G401.6 (cell line): Measurements from ENCODE around the gene TFR2.

Source experiments
- FAIRE-seq: peaks from 2 replicates; lab custom pipeline; 2012; peaks lifted over from hg19 to GRCh38; lab: Jason Lieb, UNC

The TFR2 gene

DNA sequence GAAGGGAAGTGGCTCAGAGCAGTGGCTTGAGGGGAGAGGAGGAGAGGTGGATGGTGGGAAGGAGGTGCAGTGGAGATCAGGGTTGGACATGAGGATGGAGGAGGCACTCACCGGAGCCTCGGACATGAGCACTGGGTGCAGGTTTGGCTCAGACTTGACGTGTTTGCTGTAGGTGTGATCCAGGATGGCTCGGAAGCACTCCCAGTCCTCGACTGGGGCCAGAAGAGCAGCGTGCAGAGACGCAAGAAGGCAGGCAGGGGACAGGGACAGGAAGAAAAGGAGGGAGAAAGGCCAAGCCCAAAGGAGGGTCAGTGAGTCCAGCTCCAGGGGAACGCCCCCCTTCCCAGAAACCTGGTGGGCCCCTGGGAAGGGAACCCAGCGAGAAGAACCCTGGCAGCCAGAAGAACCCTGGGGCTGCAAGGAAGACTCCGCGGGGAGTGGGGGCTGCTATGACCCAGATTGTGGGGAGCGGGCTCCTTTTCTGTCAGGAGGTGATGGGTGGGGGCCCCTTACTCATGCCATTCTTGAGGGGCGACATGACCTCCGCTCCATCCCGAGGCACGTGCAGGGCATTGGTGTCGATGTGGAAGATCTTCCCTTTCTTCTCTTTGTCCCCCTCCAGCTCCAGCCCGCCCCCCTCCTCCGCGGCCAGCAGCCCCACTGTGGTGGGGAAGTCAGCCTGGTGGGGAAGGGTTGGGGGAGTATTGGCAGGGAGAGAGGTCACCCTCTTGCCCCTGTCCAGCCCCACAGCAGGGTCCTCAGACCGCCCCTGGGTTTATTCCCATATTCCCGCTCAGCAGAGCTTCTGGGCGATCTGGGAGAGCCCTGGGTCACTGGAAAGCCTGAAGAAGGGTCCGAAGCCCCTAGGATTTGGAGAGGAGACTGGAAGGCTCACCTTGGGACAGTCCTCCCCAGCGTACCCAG lies 13.8 kb upstream of the TFR2 start:
- no peak for FAIRE-seq

DNA sequence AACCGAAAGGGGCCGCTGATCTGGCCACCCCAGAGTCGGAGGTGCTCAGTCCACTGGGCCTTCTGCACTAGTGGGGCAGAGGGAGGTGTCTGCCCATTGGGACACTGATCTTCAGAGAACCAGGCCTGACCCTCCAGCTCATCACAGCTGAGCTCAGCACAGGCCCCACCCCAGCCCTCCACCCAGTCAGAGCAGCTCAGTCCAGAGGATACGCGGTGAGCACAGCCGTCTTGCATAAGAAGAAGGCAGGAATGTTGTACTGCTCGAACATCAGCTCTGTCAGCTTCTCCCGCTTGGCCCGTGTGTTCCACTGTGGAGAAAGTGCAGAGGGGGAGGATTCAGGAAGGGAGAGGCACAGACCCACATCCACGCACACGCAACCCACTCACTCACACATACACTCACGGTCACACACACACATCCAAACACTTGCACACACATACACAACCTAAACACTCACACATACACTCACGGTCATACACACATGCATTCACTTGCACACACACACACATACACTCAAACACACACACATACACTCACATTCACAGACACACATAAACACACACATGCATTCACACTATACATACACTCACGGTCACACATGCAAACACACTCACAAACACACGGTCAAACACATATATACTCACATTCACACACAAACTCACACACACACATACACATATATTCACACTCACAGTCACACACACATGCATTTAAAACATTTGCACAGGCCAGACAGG lies 8.6 kb upstream of the TFR2 start:
- no peak for FAIRE-seq

DNA sequence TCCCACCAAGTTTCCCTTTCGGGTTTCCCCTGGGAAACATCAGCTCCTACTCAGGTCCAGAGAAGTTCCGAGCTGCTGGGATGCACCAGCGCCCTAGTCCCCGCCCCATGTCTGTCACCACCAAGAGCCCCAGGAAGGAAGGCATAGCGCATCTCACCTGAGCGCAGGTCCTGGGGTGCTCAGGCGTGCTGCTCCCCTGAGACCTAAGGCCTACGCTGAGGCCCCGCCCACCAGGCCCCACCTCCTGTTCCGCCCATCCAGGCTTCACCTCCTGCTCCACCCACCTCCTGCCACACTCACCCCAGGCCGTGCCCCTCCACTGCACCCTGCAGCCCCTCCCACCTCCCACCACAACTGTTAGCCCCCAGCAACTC lies 1.2 kb upstream of the TFR2 start:
- FAIRE-seq, result no peak

DNA sequence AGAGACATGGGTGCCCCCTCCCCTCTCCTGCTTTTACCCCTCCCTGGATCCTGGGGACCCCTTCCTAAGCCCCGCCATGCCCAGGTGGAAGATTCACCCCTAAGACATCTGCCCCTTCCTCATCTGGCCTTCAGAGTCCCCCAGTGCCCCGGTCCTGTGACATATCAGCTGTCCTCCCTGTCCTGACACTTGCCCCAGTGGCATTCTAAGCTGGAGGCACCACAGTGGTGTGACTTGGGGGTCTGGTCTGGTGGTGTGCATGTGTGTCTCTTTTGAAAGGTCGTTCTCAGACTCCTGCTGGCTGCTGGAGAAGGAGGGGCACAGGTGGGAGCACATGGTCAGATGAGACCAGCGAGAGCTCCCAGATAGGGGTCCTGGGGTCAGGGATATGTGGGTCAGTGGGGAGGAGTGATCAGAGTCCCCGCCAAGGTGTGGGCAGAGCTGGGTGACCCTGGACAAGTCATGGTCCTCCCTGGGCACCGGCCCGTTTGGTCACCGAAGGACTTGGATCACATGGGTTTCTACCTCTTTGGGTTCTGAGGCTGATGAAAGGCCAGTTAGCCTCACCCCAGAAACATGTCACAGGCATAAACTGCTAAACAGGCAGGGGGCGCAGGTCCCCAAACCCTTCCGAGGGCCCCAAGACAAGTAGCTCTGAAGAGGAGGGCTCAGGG lies 645 bp upstream of the TFR2 start:
- no peak for FAIRE-seq

DNA sequence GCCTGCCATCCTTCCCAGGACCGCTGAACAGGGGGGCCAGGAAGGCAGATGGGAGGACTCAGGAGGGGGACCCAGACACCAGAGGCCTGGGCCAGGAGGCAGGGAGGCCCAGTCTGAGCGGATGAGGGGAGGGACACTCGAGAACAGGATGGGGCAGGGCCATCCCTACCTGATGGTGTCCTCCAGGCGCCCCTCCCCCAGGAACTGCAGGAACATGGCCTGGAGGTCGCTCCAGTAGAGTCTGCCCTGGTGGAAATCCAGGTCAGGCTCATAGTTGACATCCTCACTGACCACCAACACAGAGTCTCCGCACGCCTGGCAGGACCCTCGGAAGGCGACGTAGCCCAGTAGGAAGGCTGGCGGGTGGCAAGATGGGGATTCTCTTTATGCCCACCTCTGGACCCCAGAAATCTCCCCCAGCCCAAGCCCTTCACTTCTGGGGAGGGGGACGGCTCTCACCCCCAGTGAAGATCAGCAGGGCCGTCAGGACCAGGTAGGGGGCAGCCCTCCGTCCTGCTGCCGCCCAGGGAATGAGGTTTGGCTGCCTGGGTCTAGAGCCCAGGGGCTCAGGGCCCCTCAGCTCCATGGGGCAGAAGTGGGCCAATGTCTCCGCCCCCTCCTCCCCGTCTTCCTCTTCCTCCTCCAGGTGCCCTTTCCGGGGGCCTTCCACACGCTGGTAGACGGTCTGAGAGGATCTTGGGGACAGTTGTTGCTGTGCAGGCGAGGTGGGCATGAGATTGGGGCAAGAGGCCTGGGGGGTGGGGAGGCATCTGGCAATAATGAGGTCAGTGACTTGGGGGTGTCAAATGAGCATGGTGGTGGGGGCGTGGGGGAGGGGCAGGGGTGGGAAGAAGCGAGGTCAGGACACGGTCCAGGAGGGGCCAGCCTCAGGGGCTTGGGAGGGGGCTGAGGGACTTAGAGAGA lies 573 bp downstream of the TFR2 start:
- no peak for FAIRE-seq

DNA sequence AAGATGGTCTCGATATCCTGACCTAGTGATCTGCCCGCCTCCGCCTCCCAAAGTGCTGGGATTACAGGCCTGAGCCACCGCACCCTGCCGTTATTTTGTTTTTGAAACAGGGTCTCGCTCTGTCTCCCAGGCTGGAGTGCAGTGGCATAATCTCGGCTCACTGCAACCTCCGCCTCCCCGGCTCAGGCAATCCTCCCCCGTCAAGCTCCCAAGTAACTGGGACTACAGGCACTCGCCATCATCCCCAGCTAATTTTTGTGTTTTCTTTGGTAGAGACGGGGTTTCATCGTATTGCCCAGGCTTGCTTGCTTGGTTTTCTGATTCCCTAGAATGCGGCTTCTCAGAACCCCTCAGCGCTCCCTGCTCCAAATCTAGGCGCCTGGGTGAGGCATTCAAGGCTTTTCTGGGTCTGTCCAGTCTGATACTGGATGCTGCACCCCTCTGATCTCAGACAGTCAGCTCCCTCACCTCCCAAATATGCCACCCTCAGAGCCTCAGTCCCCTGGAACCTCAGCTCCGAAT lies 1.3 kb downstream of the TFR2 start:
- FAIRE-seq, result no peak

DNA sequence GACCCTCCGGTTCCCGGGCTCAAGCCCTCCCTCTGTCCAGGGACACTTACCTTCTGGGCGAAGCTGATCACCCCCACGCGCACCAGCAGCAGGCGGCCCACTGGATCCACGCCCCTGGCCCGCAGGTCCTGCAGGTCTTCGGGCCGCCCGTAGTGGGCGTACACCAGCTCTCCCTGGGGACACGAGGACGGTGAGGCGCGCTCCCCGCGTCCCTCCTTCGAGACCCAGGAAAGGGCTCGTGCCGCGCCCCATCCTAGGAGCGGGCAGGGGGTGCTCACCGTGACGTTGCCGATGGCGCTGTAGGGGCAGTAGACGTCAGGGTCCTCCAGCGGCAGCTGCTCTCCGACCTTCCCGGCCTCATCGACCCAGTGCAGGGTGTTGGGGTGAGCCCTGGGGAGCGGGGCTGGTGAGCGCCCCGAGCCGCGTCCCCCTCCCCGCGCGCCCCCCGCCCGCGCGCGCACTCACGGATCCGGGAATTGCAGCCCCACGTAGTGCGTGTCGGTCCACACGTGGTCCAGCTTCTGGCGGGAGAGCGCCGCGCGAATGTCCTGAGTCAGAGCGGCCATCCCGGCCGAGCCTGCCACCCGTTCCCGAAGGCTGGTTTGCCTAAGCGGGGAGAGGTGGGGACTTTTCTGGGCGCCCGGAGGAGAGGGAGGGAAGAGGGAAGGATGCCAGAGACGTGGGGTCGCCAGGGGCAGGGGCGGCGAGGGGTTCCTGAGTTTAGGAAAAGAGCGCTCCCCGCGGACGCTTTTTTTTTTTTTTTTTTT lies 8.2 kb downstream of the TFR2 start:
- no peak for FAIRE-seq

DNA sequence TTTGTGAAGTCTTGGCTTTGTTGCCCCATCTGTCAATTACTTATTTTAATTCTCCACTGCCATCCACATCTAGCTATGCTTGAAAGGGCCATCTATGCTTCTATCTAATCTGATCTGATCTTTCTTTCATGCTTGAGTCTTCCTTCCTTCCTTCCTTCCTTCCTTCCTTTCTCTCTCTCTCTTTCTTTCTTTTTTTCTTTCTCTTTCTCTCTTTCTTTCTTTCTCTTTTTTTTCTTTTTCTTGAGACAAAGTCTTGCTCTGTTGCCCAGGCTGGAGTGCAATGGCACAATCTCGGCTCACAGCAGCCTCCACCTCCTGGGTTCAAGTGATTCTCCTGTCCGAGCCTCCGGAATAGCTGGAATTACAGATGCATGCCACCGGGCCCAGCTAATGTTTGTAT lies 11.3 kb downstream of the TFR2 start:
- FAIRE-seq, result no peak

DNA sequence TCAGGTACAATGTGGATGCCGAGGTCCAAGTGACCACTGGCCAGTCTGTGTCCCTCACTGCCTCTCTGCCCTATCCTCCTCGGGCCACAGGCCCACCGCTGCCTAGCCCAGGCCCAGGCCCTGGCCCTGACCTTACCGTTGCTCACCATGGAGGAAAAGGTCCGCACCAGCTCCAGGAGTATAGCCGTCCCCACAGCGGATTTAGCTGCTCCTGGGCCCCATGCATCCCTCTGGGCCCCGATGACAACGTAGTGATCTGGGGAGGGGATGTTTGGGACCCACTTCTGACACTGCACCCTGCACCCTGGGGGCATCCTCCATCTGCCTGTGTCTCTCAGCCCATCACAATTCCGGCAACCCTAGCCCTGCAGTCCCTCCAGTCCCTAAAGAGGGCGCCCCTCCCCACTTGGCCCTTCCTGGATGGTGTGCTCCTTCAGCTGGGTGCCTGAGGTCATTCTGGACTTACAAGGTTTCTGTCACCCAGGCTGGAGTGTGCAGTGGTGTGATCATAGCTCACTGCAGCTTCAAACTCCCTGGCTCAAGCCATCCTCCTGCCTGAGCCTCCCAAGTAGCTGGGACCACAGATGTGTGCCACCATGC lies 12.1 kb downstream of the TFR2 start:
- no peak for FAIRE-seq

DNA sequence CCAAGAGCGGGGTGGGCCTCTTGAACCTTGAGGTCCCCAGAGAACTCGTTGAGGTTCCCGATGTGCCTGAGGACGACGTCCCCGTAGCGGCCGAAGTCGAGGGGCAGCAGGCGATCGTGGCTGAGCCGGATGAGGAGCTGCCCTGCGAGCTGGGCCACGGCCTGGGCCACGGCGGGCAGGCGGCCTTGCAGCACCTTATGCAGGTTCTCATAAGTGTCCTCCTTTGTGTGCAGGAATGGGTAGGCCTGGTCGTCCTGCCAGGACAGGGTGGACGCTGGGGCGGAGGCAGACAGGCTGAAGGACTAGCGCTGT lies 14.2 kb downstream of the TFR2 start:
- FAIRE-seq, result no peak

DNA sequence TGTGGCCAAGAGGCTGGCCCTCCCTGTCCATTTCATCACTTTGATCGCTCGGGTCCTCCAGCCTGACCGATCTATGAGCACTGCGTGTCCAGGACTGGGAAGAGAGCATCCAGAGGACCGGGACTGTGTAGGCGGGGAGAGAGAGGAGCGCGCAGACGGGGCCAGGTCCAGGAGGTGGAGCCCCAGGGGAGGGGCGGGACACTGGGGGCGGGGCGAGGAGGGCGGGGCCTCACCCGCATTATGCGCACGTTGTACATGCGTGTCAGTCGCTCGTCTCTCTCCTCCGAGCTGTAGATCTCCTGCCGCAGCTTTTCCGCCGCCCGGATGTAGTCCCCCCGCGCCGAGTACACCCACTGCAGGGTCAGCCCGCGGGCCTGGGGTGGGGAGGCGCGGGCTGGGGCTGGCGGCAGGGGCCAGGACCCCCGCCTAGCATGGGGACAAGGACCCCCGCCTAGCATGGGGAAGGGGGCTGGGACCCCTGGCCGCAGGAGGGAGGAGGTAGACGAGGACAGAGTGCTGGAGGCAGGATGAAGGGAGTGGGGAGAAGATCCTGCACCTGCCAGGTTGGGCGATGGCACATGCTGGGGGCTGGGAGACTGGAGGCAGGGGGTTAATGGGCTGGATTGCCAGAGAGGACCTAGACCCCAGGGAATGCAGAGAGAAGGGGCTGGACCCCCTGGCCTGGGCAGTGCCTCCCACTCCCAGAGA lies 14.7 kb downstream of the TFR2 start:
- FAIRE-seq, result no peak

DNA sequence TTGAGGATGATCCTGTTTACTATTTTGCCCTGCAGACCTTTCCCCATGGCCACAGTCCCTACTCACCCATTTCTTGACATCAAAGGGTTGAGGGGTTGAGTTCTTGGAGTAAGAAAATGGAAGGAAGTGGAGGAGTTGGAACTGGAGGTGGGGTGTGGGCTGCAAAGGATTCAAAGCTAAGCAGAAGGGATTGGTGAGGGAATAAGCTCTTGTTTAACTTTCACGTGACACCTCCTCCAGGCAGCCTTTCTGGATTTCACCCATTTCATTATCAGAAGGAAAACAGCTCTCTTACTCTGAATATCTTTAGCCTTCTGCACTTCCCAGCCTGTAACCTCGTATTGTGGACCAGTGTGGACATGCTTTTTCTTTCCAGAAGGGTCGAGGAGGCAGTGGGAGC lies 15.3 kb downstream of the TFR2 start:
- no peak for FAIRE-seq

DNA sequence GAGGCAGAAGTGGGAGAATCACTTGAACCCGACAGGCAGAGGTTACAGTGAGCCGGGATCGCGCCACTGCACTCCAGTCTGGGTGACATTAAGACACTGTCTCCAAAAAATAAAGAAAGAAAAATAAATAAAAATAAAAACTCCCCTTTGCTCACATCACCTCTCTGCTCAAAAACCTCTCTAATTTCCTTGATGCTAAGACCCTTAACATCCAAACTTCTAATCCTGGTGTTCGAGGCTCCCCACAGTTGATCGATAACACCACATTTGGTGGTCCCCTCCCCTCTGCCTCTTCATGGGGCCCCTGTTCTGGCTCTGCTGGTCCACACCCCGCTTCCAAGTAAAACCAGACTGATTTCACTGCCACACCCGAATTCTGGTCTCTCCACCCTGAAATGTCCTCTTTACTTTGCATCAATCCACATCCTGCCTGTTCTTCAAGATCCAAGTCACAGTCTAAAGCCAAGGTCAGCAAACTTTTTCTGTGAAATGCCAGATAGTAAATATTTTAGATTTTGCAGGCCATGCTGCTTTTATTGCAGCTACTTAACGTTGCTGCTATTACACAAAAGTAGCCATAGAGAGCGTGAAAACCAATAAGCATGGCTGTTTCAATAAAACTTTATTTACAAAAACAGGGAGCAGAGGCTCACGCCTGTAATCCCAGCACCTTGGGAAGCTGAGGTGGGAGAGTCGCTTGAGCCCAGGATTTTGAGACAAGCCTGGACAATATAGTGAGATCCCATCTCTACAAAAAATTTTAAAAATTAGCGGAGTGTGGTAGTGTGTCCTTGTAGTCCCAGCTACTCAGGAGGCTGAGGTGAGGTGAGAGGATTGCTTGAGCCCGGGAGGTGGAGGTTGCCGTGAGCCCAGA lies 17.2 kb downstream of the TFR2 start:
- FAIRE-seq, result no peak

DNA sequence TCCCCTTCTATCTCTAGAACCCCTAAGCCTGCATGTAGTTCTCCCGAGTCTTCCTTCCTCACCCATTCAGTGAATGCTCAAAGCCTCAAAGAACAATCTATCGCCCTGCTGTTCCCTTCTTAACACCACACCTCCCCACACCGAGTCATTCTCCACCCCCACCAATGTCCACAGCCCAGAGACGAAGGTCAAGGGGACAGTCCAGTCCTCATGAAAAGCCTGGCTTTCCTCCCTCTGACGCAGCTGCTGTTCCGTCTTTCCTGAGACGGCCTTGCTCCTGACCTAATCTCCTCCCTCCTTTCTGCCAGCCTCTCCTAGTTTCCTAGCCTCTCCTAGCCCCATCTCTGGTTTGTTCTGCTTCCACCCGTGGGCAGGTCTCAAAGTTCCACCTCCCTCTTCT lies 19.8 kb downstream of the TFR2 start:
- no peak for FAIRE-seq

DNA sequence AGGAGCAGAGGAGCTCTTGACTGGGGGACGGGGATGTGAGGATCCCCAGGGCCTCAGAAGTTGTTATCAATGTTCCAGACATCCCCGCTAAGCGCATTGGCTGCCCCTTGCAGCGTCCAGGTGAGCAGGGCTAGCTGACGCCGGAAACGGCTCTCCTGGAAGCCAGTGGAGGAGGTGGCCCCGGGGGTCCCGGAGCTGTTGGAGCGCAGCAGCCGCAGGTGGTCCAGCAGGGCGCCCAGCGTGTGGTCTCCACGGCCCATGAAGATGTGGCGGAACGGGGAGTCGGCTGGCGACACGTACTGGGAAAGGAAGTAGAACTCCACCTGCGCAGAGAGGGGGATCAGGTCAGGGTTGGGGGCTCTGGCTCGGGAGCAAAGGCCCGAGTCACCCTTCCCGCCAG lies 20.5 kb downstream of the TFR2 start:
- no peak for FAIRE-seq

DNA sequence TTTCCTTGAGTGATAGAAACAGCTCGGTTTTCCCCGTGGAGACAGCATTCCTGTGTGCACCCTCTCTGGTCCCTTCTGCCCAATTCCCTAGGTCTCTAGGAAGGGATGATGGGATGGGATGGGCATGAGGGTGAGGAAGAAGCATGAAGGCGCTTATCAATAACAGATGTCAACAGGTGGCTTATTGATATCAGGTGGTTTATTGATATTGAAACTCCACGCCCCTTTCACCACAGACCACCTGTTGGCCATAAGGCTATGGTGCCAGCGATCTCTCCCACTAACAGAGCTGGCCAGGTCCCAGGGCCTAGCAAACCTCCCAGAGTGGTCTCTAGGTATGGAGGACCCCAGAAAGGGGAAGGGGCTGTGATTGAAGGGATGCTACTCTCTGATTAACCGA lies 21.1 kb downstream of the TFR2 start:
- FAIRE-seq, result no peak

DNA sequence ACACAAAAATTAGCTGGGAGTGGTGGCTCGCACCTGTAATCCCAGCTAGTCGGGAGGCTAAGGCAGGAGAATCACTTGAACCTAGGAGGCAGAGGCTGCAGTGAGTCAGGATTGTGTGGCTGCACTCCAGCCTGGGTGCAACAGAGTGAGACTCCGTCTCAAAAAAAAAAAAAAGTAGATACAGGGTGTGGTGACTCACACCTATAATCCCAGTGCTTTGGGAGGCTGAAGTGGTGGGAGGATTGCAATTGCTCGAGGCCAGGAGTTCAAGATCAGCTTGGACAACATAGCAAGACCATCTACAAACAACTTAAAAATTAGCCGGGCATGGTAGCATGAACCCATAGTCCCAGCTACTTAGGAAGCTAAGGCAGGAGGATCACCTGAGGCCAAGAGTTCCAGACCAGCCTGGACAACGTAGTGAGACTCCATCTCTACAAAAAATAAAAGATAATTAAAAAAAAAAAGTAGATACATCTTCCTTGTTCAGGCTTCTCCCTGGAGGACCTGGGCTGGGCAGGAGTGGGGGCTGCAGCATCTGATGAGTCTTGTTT lies 27.0 kb downstream of the TFR2 start:
- FAIRE-seq, result no peak

DNA sequence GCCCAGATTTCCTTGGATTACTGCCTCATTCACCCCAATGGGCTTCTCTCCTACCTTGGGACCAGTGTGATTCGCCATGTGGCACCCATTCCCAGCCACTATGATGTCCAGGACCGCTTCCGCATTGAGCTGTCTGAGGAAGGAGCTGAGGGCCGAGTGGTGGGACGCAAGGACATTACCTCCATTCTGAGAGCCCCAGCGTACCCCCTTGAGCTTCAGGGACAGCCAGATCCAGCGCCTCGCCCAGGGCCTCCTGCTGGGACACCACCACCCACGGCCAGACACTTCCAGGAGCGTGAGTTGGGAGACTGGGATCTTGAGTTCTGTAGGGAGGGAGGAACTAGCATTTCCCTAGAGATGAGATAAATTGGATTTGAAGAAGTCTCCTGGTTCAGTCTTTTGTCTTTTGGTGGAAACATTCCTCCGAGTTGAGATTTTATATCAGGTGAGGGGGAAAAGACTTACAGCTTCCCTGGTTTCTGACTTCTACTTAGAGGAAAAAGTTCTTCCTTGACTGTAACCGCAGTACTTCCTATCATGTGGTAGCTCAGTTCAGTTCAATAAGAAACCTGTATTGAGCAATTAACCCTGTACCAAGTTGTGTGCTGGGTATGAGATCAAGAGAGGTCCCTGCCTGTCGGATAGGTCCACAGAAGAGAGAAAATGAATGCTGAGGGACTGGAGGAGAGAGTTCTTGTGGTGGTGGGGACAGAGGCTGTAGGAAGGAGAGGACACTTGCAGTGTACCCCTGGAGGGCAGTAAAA lies 27.8 kb downstream of the TFR2 start:
- FAIRE-seq, result no peak
